ENCODE data around the gene OR2G2. TPM values are rescaled to one million over a fixed set of nuclear protein-coding genes. Genes with fewer than 3 reads are reported as not detected.

Gene OR2G2
- polyA plus RNA-seq (not detected in 3 replicates), polyA minus RNA-seq (not detected in 3 replicates)
- not detected for polyA plus RNA-seq (2011; ENCODE audit: low read depth)
- polyA plus RNA-seq (2011; cell fraction: cytosol; rRNA removed): not detected in 2 replicates
- polyA plus RNA-seq (2011; cell fraction: nucleus; rRNA removed): not detected in 2 replicates
- polyA plus RNA-seq (2012; ENCODE audit: low replicate concordance): not detected in 2 replicates
- not detected for polyA minus RNA-seq (2011; cell fraction: cytosol; rRNA and poly(A)+ RNA removed)
- polyA minus RNA-seq (2011; cell fraction: nucleus; rRNA and poly(A)+ RNA removed): not detected in 2 replicates

DNA sequence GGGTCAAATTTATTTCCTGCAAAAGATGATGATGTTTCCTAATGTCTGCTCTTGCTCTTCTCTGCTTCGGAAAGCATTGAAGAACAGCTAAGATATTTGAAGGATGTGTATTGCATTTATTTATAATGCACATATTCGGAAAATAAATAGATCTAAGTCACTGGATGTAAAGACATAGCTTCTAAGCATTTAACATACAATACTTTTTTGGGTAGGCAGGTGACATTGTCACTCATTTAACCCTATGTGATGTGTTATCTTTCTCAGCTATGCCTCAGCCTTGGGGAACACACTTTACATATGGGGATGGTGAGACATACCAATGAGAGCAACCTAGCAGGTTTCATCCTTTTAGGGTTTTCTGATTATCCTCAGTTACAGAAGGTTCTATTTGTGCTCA is at the start of gene OR2G2:
Gene OR2G2 (plus strand): TSS at position 301 of the 400 bp plus-strand sequence. CDS start 0 bp downstream, at position 301.
- no peaks in the 10 kb centered on the region for H3K9me1 ChIP-seq (ENCODE audit: control insufficient read depth, extremely low read depth, insufficient read depth, low read length)
- H2AFZ ChIP-seq (ENCODE audit: control insufficient read depth, low read length): no peak within 1 kb of the TSS
- H3K79me2 ChIP-seq (ENCODE audit: control insufficient read depth, insufficient read depth, low read length): no peaks in the 10 kb centered on the region
- no peak within 1 kb of the TSS for H3K27ac ChIP-seq (ENCODE audit: control insufficient read depth, insufficient read depth, low read length)
- no peaks in the 10 kb centered on the region for H3K27me3 ChIP-seq (ENCODE audit: control insufficient read depth, extremely low read depth, insufficient read depth, low read length)
- no peaks in the 10 kb centered on the region for H4K20me1 ChIP-seq (ENCODE audit: control insufficient read depth, extremely low read depth, insufficient read depth, low read length)
- peaks cover 3% of the 10 kb centered on the region for H3K9me3 ChIP-seq (ENCODE audit: control insufficient read depth, low read depth, low read length)
- dilution Hi-C loops (cut with MboI; ENCODE audit: extremely low pct_ligation_motif_present, low sequenced_read_pairs): no loop called here
- FAIRE-seq: no peak
- DNase-seq (ENCODE audit: low read depth, low spot score): no peak
- H3K4me3 ChIP-seq (ENCODE audit: control insufficient read depth in 2 of 3, extremely low read depth in 1 of 3, insufficient read depth in 2 of 3, low read depth in 1 of 3, low read length in 3 of 3): no peak within 1 kb of the TSS
- H3K36me3 ChIP-seq (ENCODE audit: control insufficient read depth in 2 of 2, extremely low read depth in 1 of 2, insufficient read depth in 2 of 2, low read length in 2 of 2): no peaks in the 10 kb centered on the region
- TF ChIP-seq EZH2 (IDR thresholded peaks at IDR 0.05; ENCODE audit: low read length) (no peak), CTCF (optimal IDR thresholded peaks at IDR 0.05 in 1 of 3, IDR thresholded peaks at IDR 0.05 in 1 of 3, conservative IDR thresholded peaks at IDR 0.05 in 1 of 3; ENCODE audit: extremely low read depth in 1 of 3, insufficient read depth in 2 of 3, low read length in 3 of 3) (no peak)
- H3K9ac ChIP-seq (ENCODE audit: control insufficient read depth, extremely low read depth, insufficient read depth, low read length): no peak within 1 kb of the TSS
- no peak within 1 kb of the TSS for H3K4me2 ChIP-seq (ENCODE audit: control insufficient read depth, extremely low read depth, insufficient read depth, low read depth, low read length)
- no peaks in the 10 kb centered on the region for H3K4me1 ChIP-seq (ENCODE audit: control insufficient read depth, extremely low read depth, insufficient read depth, low read length)

DNA sequence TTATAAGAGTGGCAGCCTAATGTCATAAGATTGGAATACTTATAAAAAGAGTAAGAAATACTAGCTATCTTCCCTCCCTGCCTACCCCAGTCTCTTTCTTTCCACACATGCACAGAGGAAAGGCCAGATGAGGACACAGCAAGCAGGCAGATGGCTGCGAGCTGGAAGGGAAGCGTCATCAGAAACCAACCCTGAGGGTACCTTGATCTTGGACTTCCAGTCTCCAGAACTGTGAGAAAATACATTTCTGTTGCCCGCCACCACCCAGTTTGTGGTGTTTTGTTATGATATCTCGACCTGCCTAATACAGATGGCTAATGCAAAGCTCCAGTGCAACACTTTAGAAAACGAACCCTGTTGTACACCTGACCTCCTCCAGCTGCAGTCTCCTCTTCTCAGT is 49.6 kb upstream of the OR2G2 start:
- H3K4me3 ChIP-seq (ENCODE audit: control insufficient read depth in 2 of 3, extremely low read depth in 1 of 3, insufficient read depth in 2 of 3, low read depth in 1 of 3, low read length in 3 of 3): no peak overlapping the region
- no peak overlapping the region for H2AFZ ChIP-seq (ENCODE audit: control insufficient read depth, low read length)
- no peaks in the 10 kb centered on the region for H3K79me2 ChIP-seq (ENCODE audit: control insufficient read depth, insufficient read depth, low read length)
- H3K36me3 ChIP-seq (ENCODE audit: control insufficient read depth in 2 of 2, extremely low read depth in 1 of 2, insufficient read depth in 2 of 2, low read length in 2 of 2): no peaks in the 10 kb centered on the region
- DNase-seq (ENCODE audit: low read depth, low spot score) (no peak), FAIRE-seq (no peak)
- H3K9ac ChIP-seq (ENCODE audit: control insufficient read depth, extremely low read depth, insufficient read depth, low read length): no peak overlapping the region
- H3K27ac ChIP-seq (ENCODE audit: control insufficient read depth, insufficient read depth, low read length): no peak overlapping the region
- no peak for TF ChIP-seq CTCF (optimal IDR thresholded peaks at IDR 0.05 in 1 of 3, IDR thresholded peaks at IDR 0.05 in 1 of 3, conservative IDR thresholded peaks at IDR 0.05 in 1 of 3; ENCODE audit: extremely low read depth in 1 of 3, insufficient read depth in 2 of 3, low read length in 3 of 3)
- no peak for TF ChIP-seq EZH2 (IDR thresholded peaks at IDR 0.05; ENCODE audit: low read length)
- H4K20me1 ChIP-seq (ENCODE audit: control insufficient read depth, extremely low read depth, insufficient read depth, low read length): no peaks in the 10 kb centered on the region
- H3K4me1 ChIP-seq (ENCODE audit: control insufficient read depth, extremely low read depth, insufficient read depth, low read length): no peaks in the 10 kb centered on the region
- no peaks in the 10 kb centered on the region for H3K27me3 ChIP-seq (ENCODE audit: control insufficient read depth, extremely low read depth, insufficient read depth, low read length)
- dilution Hi-C loops (cut with MboI; ENCODE audit: extremely low pct_ligation_motif_present, low sequenced_read_pairs): no loop called here
- no peaks in the 10 kb centered on the region for H3K9me1 ChIP-seq (ENCODE audit: control insufficient read depth, extremely low read depth, insufficient read depth, low read length)
- H3K9me3 ChIP-seq (ENCODE audit: control insufficient read depth, low read depth, low read length): no peaks in the 10 kb centered on the region
- H3K4me2 ChIP-seq (ENCODE audit: control insufficient read depth, extremely low read depth, insufficient read depth, low read depth, low read length): no peak overlapping the region
